ENCODE results near the gene ZNF462. TPM values are rescaled to one million over a fixed set of nuclear protein-coding genes. Genes with fewer than 3 reads are reported as not detected.

The ZNF462 gene
- total RNA-seq, 2 donors from 2014 or later = 28.9 to 29.3 TPM

DNA sequence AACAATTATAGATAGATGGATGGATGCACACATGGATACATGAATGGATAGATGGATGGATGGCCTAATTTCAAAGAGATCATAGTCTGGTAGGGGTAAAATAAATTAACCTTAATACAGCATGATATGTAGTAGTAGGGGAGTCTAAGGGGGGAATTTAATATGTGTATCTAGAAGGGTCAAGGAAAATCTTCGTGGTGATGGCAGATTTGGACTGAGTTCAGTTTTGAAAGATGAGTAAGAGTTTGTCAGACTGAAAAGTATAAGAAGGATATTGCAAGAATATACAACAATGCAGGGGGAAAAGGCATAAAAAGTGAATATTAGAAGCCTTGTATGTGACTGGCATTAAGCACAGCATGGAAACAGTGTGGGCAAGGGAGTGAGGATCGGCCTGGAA, 98.7 kb downstream of the ZNF462 start:
- Histone ChIP-seq H3K27me3 (no peaks in the 10 kb centered on the region), H3K4me3 (no peak overlapping the region), H3K4me1 (no peaks in the 10 kb centered on the region), H3K9me3 (no peaks in the 10 kb centered on the region), H3K27ac (no peak overlapping the region), H3K36me3 (no peaks in the 10 kb centered on the region), H3K9ac (ENCODE audit: low read depth in 2 of 2, low read length in 2 of 2) (no peak overlapping the region)
- DNase-seq = no peak
- TF ChIP-seq, protein P1, sequence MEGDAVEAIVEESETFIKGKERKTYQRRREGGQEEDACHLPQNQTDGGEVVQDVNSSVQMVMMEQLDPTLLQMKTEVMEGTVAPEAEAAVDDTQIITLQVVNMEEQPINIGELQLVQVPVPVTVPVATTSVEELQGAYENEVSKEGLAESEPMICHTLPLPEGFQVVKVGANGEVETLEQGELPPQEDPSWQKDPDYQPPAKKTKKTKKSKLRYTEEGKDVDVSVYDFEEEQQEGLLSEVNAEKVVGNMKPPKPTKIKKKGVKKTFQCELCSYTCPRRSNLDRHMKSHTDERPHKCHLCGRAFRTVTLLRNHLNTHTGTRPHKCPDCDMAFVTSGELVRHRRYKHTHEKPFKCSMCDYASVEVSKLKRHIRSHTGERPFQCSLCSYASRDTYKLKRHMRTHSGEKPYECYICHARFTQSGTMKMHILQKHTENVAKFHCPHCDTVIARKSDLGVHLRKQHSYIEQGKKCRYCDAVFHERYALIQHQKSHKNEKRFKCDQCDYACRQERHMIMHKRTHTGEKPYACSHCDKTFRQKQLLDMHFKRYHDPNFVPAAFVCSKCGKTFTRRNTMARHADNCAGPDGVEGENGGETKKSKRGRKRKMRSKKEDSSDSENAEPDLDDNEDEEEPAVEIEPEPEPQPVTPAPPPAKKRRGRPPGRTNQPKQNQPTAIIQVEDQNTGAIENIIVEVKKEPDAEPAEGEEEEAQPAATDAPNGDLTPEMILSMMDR (IDR thresholded peaks at IDR 0.05) = no peak
- intact Hi-C loops (cut with DNase I) = no loop called here

DNA sequence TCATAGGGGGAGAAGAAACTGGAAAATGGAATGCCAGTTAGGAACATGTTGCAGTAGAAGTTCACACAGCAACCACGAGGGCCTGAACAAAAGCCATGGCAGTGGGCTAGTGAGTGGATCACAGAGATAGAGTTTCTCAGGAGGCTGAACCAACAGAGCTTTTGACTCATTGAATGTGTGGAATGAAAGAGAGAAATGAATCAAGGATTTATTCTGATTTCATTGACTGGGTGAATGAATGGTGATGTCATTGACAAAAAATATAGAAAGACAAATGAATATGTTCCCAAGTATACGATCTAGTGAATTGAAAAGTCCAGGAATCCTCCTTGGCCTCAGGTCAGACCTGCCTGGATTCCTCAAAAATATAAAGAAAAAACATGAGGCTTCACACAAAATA, 99.2 kb downstream of the ZNF462 start:
- Histone ChIP-seq H3K9ac (ENCODE audit: low read depth in 2 of 2, low read length in 2 of 2) (no peak overlapping the region), H3K36me3 (no peaks in the 10 kb centered on the region), H3K4me3 (no peak overlapping the region), H3K27me3 (no peaks in the 10 kb centered on the region), H3K9me3 (no peaks in the 10 kb centered on the region), H3K27ac (no peak overlapping the region), H3K4me1 (no peaks in the 10 kb centered on the region)
- intact Hi-C loops (cut with DNase I) = no loop called here
- TF ChIP-seq, protein P1 (IDR thresholded peaks at IDR 0.05) = no peak
- no peak for DNase-seq

- DNase-seq = no peak
- Histone ChIP-seq H3K9ac (ENCODE audit: low read depth in 2 of 2, low read length in 2 of 2) (no peak overlapping the region), H3K36me3 (no peaks in the 10 kb centered on the region), H3K9me3 (no peaks in the 10 kb centered on the region), H3K4me1 (no peaks in the 10 kb centered on the region), H3K4me3 (no peak overlapping the region), H3K27ac (no peak overlapping the region), H3K27me3 (no peaks in the 10 kb centered on the region)
- TF ChIP-seq, protein P1 (IDR thresholded peaks at IDR 0.05) = no peak
- intact Hi-C loops (cut with DNase I) = no loop called here
These were observed 99.8 kb downstream of the ZNF462 start for GRCh38 chr9:106962615-106963363.

DNA sequence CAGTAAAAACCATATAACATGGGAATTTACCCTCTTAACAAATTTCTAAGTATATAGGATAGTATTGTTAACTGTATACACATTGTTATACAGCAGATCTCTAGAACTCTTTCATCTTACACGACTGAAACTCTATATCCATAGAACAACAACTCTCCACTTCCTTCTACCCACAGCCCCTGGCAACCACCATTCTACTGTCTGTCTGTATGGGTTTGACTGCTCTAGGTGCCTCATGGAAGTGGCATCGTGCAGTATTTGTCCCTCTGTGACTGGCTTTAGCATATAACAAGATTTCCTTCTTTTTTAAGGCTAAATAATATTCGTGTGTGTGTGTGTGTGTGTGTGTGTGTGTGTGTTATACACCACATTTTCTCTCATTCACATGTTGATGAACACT, 100.7 kb downstream of the ZNF462 start:
- Histone ChIP-seq H3K27ac (no peak overlapping the region), H3K36me3 (no peaks in the 10 kb centered on the region)
- TF ChIP-seq, protein P1 (IDR thresholded peaks at IDR 0.05) = no peak

GRCh38 chr9:106964329-106964728, 101.4 kb downstream of the ZNF462 start:
- Histone ChIP-seq H3K36me3 (no peaks in the 10 kb centered on the region), H3K27me3 (no peaks in the 10 kb centered on the region), H3K9me3 (no peaks in the 10 kb centered on the region), H3K9ac (ENCODE audit: low read depth in 2 of 2, low read length in 2 of 2) (no peak overlapping the region), H3K4me1 (no peaks in the 10 kb centered on the region), H3K4me3 (no peak overlapping the region), H3K27ac (no peak overlapping the region)
- intact Hi-C loops (cut with DNase I) = no loop called here
- DNase-seq = no peak
- TF ChIP-seq, protein P1 (IDR thresholded peaks at IDR 0.05) = no peak

More for the DNA sequence above, 100.7 kb downstream of the ZNF462 start:
- Histone ChIP-seq H3K27me3 (no peaks in the 10 kb centered on the region), H3K9ac (ENCODE audit: low read depth in 2 of 2, low read length in 2 of 2) (no peak overlapping the region), H3K4me3 (no peak overlapping the region), H3K9me3 (no peaks in the 10 kb centered on the region), H3K4me1 (no peaks in the 10 kb centered on the region)
- intact Hi-C loops (cut with DNase I) = no loop called here
- no peak for DNase-seq

Data from colonic mucosa (tissue), 4 donors.